ENCODE data around the gene ARID1A. TPM values are rescaled to one million over a fixed set of nuclear protein-coding genes. Genes with fewer than 3 reads are reported as not detected.

The ARID1A gene
- total and polyA plus RNA-seq, 9 of the 15 experiments (the other 6 are each of a cell fraction or from before 2014, with no cell fraction given), result 8.3 to 88.3 (median 22.5) TPM

DNA sequence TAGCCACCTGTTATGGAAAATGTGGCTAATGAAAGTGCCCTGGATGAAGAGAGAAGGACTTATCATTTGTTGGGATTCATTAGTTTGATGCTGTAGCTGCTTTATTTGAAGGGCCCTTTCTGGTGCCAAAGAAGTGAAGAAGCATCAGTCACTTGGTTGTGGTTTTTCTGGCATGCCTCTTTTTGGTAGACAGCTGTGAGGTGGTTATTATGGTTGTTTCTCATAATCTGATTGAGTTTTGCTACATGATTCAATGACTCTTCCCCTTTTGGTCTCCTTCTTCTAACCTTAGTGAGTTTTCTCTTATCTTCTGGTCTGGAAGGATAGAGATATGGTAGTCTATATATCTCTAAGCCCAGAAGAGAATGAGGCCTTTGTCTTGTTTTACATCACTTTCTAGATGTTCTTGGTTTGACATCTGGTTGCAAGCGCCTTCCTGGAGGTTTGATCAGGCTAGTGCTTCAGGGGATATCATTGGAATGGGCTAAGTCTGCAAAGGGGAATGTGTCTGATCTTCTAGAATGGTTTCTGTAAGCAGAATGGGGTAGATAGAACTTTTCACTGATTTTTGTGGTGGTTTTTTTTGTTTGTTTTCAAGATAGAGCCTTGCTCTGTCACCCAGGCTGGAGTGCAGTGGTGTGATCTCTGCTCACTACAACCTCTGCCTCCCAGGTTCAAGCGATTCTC is 26.0 kb downstream of the ARID1A start (continued):
- TF ChIP-seq, protein P1, sequence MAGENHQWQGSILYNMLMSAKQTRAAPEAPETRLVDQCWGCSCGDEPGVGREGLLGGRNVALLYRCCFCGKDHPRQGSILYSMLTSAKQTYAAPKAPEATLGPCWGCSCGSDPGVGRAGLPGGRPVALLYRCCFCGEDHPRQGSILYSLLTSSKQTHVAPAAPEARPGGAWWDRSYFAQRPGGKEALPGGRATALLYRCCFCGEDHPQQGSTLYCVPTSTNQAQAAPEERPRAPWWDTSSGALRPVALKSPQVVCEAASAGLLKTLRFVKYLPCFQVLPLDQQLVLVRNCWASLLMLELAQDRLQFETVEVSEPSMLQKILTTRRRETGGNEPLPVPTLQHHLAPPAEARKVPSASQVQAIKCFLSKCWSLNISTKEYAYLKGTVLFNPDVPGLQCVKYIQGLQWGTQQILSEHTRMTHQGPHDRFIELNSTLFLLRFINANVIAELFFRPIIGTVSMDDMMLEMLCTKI (IDR thresholded peaks at IDR 0.05; ENCODE audit: partially characterized antibody), result no peak
- TF ChIP-seq, protein P2, sequence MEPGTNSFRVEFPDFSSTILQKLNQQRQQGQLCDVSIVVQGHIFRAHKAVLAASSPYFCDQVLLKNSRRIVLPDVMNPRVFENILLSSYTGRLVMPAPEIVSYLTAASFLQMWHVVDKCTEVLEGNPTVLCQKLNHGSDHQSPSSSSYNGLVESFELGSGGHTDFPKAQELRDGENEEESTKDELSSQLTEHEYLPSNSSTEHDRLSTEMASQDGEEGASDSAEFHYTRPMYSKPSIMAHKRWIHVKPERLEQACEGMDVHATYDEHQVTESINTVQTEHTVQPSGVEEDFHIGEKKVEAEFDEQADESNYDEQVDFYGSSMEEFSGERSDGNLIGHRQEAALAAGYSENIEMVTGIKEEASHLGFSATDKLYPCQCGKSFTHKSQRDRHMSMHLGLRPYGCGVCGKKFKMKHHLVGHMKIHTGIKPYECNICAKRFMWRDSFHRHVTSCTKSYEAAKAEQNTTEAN (CRISPR knock-in tag; IDR thresholded peaks at IDR 0.05), result no peak
- TF ChIP-seq MTF1 (CRISPR knock-in tag; IDR thresholded peaks at IDR 0.05; ENCODE audit: borderline replicate concordance), result no peak
- no peak for TF ChIP-seq ZC3H4 (CRISPR knock-in tag; IDR thresholded peaks at IDR 0.05; ENCODE audit: borderline replicate concordance)
- no peak for TF ChIP-seq GTF2F1 (IDR thresholded peaks at IDR 0.05; ENCODE audit: low read depth, low read length)
- no peak for TF ChIP-seq ZFP1 (CRISPR knock-in tag; IDR thresholded peaks at IDR 0.05)
- TF ChIP-seq ZBED1 (IDR thresholded peaks at IDR 0.05), result no peak
- TF ChIP-seq NFXL1 (CRISPR knock-in tag; IDR thresholded peaks at IDR 0.05), result no peak
- peak in 1 of 2 experiments; percentile 24; a peak in 1 of 4 replicates for TF ChIP-seq NONO (IDR thresholded peaks at IDR 0.05; ENCODE audit: low read depth in 2 of 2, low read length in 1 of 2)
- no peak for TF ChIP-seq ZNF551 (CRISPR knock-in tag; IDR thresholded peaks at IDR 0.05)
- no peak for TF ChIP-seq CREB1 (IDR thresholded peaks at IDR 0.05)
- TF ChIP-seq CREB1 (CRISPR knock-in tag; IDR thresholded peaks at IDR 0.05), result no peak
- no peak for TF ChIP-seq ZNF217 (CRISPR knock-in tag; IDR thresholded peaks at IDR 0.05)
- TF ChIP-seq, protein P3, sequence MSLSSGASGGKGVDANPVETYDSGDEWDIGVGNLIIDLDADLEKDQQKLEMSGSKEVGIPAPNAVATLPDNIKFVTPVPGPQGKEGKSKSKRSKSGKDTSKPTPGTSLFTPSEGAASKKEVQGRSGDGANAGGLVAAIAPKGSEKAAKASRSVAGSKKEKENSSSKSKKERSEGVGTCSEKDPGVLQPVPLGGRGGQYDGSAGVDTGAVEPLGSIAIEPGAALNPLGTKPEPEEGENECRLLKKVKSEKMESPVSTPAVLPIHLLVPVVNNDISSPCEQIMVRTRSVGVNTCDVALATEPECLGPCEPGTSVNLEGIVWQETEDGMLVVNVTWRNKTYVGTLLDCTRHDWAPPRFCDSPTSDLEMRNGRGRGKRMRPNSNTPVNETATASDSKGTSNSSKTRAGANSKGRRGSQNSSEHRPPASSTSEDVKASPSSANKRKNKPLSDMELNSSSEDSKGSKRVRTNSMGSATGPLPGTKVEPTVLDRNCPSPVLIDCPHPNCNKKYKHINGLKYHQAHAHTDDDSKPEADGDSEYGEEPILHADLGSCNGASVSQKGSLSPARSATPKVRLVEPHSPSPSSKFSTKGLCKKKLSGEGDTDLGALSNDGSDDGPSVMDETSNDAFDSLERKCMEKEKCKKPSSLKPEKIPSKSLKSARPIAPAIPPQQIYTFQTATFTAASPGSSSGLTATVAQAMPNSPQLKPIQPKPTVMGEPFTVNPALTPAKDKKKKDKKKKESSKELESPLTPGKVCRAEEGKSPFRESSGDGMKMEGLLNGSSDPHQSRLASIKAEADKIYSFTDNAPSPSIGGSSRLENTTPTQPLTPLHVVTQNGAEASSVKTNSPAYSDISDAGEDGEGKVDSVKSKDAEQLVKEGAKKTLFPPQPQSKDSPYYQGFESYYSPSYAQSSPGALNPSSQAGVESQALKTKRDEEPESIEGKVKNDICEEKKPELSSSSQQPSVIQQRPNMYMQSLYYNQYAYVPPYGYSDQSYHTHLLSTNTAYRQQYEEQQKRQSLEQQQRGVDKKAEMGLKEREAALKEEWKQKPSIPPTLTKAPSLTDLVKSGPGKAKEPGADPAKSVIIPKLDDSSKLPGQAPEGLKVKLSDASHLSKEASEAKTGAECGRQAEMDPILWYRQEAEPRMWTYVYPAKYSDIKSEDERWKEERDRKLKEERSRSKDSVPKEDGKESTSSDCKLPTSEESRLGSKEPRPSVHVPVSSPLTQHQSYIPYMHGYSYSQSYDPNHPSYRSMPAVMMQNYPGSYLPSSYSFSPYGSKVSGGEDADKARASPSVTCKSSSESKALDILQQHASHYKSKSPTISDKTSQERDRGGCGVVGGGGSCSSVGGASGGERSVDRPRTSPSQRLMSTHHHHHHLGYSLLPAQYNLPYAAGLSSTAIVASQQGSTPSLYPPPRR (CRISPR knock-in tag; IDR thresholded peaks at IDR 0.05; ENCODE audit: borderline replicate concordance), result no peak
- TF ChIP-seq SAP30 (IDR thresholded peaks at IDR 0.05; ENCODE audit: borderline replicate concordance, insufficient read depth, low read depth, low read length, poor library complexity, severe bottlenecking), result no peak
- 0 out of 2 replicates have a peak, but pooled peaks have one; percentile 49 for TF ChIP-seq MTA3 (IDR thresholded peaks at IDR 0.05; ENCODE audit: borderline replicate concordance)
- 0 out of 2 replicates have a peak, but pooled peaks have one; percentile 37 for TF ChIP-seq ATF4 (CRISPR knock-in tag; IDR thresholded peaks at IDR 0.05)

All from K562 (cell line).